IMR-90 (cell line): ENCODE data around the gene VPS37B.

Experiments
- CEBPB ChIP-seq: IDR thresholded peaks from 2 replicates; pipeline ENCODE4 v1.6.1; 2012; ENCODE audit warnings: low read depth, low read length, improper control_type of control experiment
- CHD1 ChIP-seq: IDR thresholded peaks from 2 replicates; pipeline ENCODE4 v1.6.1; 2012; ENCODE audit warnings: low read depth, low read length, improper control_type of control experiment
- FOS ChIP-seq: fragments of 150-350 bp; IDR thresholded peaks from 2 replicates; pipeline ENCODE4 v1.6.1; 2016; ENCODE audit warnings: low read depth, low read length
- MAZ ChIP-seq: IDR thresholded peaks from 2 replicates; pipeline ENCODE4 v1.6.1; 2012; ENCODE audit warnings: low read depth, mild to moderate bottlenecking, low read length, improper control_type of control experiment, moderate library complexity, borderline replicate concordance
- NFE2L2 ChIP-seq: fragments of 150-350 bp; IDR thresholded peaks from 2 replicates; pipeline ENCODE4 v1.6.1; 2016; ENCODE audit warnings: low read depth, mild to moderate bottlenecking, low read length
- POLR2A ChIP-seq: IDR thresholded peaks from 2 replicates; pipeline ENCODE4 v1.6.1; 2012; ENCODE audit warnings: mild to moderate bottlenecking, low read depth, low read length
- RAD21 ChIP-seq: IDR thresholded peaks from 2 replicates; pipeline ENCODE4 v1.6.1; 2012; ENCODE audit warnings: low read length, improper control_type of control experiment
- RCOR1 ChIP-seq: IDR thresholded peaks from 2 replicates; pipeline ENCODE4 v1.6.1; 2012; ENCODE audit warnings: mild to moderate bottlenecking, low read length, improper control_type of control experiment; ENCODE audit not compliant: insufficient replicate concordance
- RFX5 ChIP-seq: IDR thresholded peaks from 2 replicates; pipeline ENCODE4 v1.8.0; 2012; ENCODE audit warnings: low read depth, mild to moderate bottlenecking, low read length, moderate library complexity
- SMC3 ChIP-seq: fragments of 150-350 bp; IDR thresholded peaks from 2 replicates; pipeline ENCODE4 v1.6.1; 2016; ENCODE audit warnings: low read depth, mild to moderate bottlenecking, antibody characterized with exemption, low read length, moderate library complexity
- TF ChIP-seq, protein P1 (sequence below): conservative IDR thresholded peaks from 2 replicates; pipeline ENCODE4 v1.5.1; 2012; ENCODE audit warnings: mild to moderate bottlenecking, low read depth, low read length, improper control_type of control experiment
- TF ChIP-seq, protein P2 (sequence below): fragments of 150-350 bp; IDR thresholded peaks from 2 replicates; pipeline ENCODE4 v1.6.1; 2017; ENCODE audit warnings: mild to moderate bottlenecking, antibody characterized with exemption, low read length, low read depth

DNA sequence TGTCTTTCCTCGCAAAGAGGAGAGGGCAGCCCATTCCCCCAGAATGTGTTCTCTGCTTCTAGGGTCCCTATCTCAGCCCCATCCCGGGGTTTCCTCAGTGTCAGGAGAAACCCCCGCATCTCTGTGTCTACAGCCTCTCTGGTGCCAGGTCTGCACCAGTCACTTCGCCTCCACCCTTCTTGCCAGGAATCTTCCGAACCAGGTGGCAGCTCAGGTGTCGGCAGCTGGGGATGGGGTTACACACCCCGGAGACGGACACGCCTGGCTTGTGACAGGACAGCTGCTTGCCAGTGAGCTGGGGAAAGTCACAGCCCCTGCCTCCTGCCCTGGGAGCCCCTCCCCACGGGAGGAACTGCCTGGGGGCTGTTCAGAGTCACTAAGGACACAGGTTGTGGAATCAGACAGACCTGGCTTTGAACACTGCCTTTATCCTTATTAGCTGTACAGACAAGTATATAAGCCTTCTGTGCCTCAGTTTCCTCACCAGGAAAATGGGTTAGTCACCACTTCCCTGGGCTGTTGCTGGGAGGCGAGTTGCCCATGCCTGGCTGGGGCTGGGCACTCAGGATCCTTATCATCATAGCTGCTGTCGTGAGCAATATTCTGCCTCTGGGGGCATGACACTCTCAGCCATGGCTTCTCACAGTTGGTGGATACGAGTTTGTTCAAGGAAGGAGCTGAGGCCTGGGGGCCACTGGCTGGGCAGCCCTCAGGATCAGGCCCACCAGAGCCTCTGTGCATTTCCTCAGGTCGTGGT lies 49.9 kb downstream of the VPS37B start:
- TF ChIP-seq RAD21 (no peak), CEBPB (no peak), POLR2A (no peak), RCOR1 (no peak), MAZ (no peak), FOS (no peak), SMC3 (no peak), RFX5 (no peak), NFE2L2 (no peak), CHD1 (no peak)
- TF ChIP-seq, protein P1, sequence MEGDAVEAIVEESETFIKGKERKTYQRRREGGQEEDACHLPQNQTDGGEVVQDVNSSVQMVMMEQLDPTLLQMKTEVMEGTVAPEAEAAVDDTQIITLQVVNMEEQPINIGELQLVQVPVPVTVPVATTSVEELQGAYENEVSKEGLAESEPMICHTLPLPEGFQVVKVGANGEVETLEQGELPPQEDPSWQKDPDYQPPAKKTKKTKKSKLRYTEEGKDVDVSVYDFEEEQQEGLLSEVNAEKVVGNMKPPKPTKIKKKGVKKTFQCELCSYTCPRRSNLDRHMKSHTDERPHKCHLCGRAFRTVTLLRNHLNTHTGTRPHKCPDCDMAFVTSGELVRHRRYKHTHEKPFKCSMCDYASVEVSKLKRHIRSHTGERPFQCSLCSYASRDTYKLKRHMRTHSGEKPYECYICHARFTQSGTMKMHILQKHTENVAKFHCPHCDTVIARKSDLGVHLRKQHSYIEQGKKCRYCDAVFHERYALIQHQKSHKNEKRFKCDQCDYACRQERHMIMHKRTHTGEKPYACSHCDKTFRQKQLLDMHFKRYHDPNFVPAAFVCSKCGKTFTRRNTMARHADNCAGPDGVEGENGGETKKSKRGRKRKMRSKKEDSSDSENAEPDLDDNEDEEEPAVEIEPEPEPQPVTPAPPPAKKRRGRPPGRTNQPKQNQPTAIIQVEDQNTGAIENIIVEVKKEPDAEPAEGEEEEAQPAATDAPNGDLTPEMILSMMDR = no peak
- TF ChIP-seq, protein P2, sequence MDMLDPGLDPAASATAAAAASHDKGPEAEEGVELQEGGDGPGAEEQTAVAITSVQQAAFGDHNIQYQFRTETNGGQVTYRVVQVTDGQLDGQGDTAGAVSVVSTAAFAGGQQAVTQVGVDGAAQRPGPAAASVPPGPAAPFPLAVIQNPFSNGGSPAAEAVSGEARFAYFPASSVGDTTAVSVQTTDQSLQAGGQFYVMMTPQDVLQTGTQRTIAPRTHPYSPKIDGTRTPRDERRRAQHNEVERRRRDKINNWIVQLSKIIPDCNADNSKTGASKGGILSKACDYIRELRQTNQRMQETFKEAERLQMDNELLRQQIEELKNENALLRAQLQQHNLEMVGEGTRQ = no peak
